Uterus (tissue), 2 donors: ENCODE measurements around the gene CPEB2.

Experiments
- CTCF ChIP-seq, 4 experiments: fragments of 200-600 bp in 2 of 4; fragments of 450-650 bp in 2 of 4; sonication (generic) in 2 of 4; IDR thresholded peaks; one replicate each; pipeline ENCODE4 v1.5.1; 2016 to 2019; ENCODE audit warnings: antibody characterized with exemption in 4 of 4, mild to moderate bottlenecking in 2 of 4, moderate library complexity in 1 of 4
- POLR2A ChIP-seq, 2 donors: fragments of 450-650 bp; IDR thresholded peaks; one replicate each; pipeline ENCODE4 v1.6.1; 2016; ENCODE audit warnings: antibody characterized with exemption in 2 of 2, mild to moderate bottlenecking in 1 of 2, moderate library complexity in 1 of 2

- no peak for TF ChIP-seq CTCF (IDR thresholded peaks at IDR 0.05)
- TF ChIP-seq POLR2A (IDR thresholded peaks at IDR 0.05), result no peak
Measured at GRCh38 chr4:15011166-15011565, 8.9 kb downstream of the CPEB2 start.
